Prostate gland (tissue), 2 donors: ENCODE measurements around the gene HSPA4L. TPM values are rescaled to one million over a fixed set of nuclear protein-coding genes. Genes with fewer than 3 reads are reported as not detected.

Experiments
- DNase-seq: peaks from one replicate; pipeline ENCODE4 v3.0.0-alpha.2; 2019; ENCODE audit warnings: low spot score
- H3K27ac ChIP-seq, 2 donors: fragments of 200-600 bp; sonication (generic); 2 replicates each; pipeline ENCODE4 v1.5.1; 2017 to 2019
- H3K27me3 ChIP-seq: fragments of 200-600 bp; sonication (generic); replicated peaks from 2 replicates; pipeline ENCODE4 v1.5.1; 2019; ENCODE audit not compliant: insufficient read depth
- H3K36me3 ChIP-seq, 2 donors: fragments of 200-600 bp; sonication (generic); 1 replicate in 1 of 2; 2 replicates in 1 of 2; pipeline versions ENCODE4 v1.5.1 to v1.8.1; 2017 to 2019
- H3K4me1 ChIP-seq: fragments of 200-600 bp; sonication (generic); replicated peaks from 2 replicates; pipeline ENCODE4 v1.5.1; 2019
- H3K4me3 ChIP-seq, 2 donors: fragments of 200-600 bp; sonication (generic); 2 replicates each; pipeline ENCODE4 v1.5.1; 2017 to 2019
- H3K9me3 ChIP-seq: fragments of 200-600 bp; sonication (generic); 2 replicates; pipeline ENCODE4 v1.5.1; 2017
- POLR2A ChIP-seq: fragments of 450-650 bp; IDR thresholded peaks from one replicate; pipeline ENCODE4 v1.6.1; 2016; ENCODE audit warnings: antibody characterized with exemption, mild to moderate bottlenecking
- POLR2AphosphoS5 ChIP-seq: sonication (generic); formaldehyde crosslinking; IDR thresholded peaks from one replicate; pipeline ENCODE4 v1.6.1; 2017; ENCODE audit warnings: antibody characterized with exemption
- WGBS: methylation state at CpG from one replicate; pipeline ENCODE4 v1.1.5; 2018; 5-methylcytosine and 5-hydroxymethylcytosine counted together
- intact Hi-C: fragments of 100-400 bp; cut with DNase I; formaldehyde crosslinking; loops from one replicate; pipeline ENCODE4 v1.14.2; 2022
- total RNA-seq, 2 donors: library from RNA; depleted of rRNA; stranded (reverse); fragments of >200 nt; gene quantifications; one replicate each; pipeline ENCODE4 v1.1.0, GENCODE V29; 2016
- TF ChIP-seq, protein P1 (sequence below), 4 experiments: fragments of 200-600 bp in 2 of 4; fragments of 450-650 bp in 2 of 4; sonication (generic) in 2 of 4; IDR thresholded peaks; 1 replicate in 3 of 4; 2 replicates in 1 of 4; pipeline ENCODE4 v1.5.1; 2016 to 2019; ENCODE audit warnings: antibody characterized with exemption in 4 of 4, mild to moderate bottlenecking in 2 of 4, moderate library complexity in 2 of 4

The HSPA4L gene
- total RNA-seq, 2 donors from 2014 or later = 8.8 to 12.9 TPM

DNA sequence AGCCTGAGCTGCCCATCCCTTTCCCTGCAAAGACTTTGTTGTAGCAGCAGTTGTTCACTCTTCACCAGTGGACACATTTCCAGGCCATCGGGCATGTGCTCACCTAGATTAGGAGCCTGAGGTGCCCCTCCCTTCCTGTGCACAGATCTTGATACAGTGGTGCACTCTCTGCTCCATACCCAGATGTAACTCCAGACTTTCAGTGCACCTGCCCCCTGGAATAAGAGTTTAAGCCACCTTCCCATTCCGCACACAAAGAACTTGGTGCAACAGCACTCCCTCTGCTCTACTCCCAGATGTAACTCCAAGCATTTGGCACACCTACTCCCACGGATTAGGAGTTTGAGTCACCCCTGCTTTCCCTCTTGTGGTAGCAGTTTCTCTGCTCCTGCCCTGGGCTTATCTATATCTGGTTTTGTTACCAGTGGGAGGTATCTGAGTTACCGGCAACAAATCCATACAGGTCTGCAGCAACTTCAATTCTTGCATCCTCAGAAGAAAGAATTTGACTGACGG, 62.5 kb downstream of the HSPA4L start:
- Histone ChIP-seq H3K4me1 (no peaks in the 10 kb centered on the region), H3K36me3 (no peaks in the 10 kb centered on the region), H3K9me3 (no peaks in the 10 kb centered on the region), H3K27me3 (no peaks in the 10 kb centered on the region), H3K27ac (no peak overlapping the region), H3K4me3 (no peak overlapping the region)
- TF ChIP-seq POLR2A (no peak), POLR2AphosphoS5 (no peak)
- TF ChIP-seq, protein P1, sequence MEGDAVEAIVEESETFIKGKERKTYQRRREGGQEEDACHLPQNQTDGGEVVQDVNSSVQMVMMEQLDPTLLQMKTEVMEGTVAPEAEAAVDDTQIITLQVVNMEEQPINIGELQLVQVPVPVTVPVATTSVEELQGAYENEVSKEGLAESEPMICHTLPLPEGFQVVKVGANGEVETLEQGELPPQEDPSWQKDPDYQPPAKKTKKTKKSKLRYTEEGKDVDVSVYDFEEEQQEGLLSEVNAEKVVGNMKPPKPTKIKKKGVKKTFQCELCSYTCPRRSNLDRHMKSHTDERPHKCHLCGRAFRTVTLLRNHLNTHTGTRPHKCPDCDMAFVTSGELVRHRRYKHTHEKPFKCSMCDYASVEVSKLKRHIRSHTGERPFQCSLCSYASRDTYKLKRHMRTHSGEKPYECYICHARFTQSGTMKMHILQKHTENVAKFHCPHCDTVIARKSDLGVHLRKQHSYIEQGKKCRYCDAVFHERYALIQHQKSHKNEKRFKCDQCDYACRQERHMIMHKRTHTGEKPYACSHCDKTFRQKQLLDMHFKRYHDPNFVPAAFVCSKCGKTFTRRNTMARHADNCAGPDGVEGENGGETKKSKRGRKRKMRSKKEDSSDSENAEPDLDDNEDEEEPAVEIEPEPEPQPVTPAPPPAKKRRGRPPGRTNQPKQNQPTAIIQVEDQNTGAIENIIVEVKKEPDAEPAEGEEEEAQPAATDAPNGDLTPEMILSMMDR (IDR thresholded peaks at IDR 0.05) = no peak
- no peak for DNase-seq
- intact Hi-C loops = no loop called here
- WGBS = 94% methylated on average over 5 of the region's 5 CpGs

DNA sequence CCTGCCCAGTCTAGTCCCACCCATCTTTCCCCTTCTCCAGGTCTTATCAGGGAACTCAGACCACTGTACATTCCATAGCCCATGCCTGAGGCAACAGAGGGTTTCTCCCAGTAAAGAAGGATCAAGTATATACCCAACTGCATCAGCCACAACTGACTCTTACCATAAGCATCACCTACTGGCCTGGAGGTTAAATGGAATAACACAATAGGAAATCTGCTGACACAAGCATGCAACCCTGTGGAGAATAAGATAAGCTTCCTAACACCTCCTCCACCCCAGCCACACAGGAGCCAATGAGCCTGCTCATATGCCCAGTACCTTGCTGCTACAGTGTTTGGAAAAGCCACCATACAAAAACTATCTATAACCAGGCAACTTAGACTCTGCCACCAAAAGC, 63.9 kb downstream of the HSPA4L start:
- Histone ChIP-seq H3K4me1 (no peaks in the 10 kb centered on the region), H3K27ac (no peak overlapping the region), H3K9me3 (no peaks in the 10 kb centered on the region), H3K36me3 (no peaks in the 10 kb centered on the region), H3K27me3 (no peaks in the 10 kb centered on the region), H3K4me3 (no peak overlapping the region)
- no peak for DNase-seq
- intact Hi-C loops = no loop called here
- no peak for TF ChIP-seq POLR2AphosphoS5
- TF ChIP-seq POLR2A = no peak

DNA sequence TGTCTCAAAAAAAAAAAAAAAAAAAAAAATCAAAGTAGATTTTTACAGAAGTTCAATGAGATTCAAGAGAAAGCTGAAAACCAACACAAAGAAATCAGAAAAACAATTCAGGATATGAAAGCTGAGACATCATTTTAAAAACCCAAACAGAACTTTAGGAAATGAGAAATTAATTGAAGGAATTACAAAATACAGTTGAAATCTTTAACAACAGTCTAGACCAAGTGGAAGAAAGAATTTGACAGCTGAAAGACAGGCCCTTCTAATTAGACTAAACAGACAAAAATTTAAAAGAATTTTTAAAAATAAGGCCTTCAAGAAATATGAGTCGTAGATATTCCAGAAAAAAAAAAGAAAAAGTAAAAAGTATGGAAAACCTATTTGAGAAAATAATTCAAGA, 64.6 kb downstream of the HSPA4L start:
- Histone ChIP-seq H3K9me3 (no peaks in the 10 kb centered on the region), H3K36me3 (no peaks in the 10 kb centered on the region), H3K4me3 (no peak overlapping the region), H3K27me3 (no peaks in the 10 kb centered on the region), H3K27ac (no peak overlapping the region), H3K4me1 (no peaks in the 10 kb centered on the region)
- TF ChIP-seq POLR2AphosphoS5 (no peak), POLR2A (no peak)
- TF ChIP-seq, protein P1 (IDR thresholded peaks at IDR 0.05) = no peak
- DNase-seq = no peak
- intact Hi-C loops = no loop called here
- 97% methylated on average over 1 of the region's 1 CpG for WGBS

DNA sequence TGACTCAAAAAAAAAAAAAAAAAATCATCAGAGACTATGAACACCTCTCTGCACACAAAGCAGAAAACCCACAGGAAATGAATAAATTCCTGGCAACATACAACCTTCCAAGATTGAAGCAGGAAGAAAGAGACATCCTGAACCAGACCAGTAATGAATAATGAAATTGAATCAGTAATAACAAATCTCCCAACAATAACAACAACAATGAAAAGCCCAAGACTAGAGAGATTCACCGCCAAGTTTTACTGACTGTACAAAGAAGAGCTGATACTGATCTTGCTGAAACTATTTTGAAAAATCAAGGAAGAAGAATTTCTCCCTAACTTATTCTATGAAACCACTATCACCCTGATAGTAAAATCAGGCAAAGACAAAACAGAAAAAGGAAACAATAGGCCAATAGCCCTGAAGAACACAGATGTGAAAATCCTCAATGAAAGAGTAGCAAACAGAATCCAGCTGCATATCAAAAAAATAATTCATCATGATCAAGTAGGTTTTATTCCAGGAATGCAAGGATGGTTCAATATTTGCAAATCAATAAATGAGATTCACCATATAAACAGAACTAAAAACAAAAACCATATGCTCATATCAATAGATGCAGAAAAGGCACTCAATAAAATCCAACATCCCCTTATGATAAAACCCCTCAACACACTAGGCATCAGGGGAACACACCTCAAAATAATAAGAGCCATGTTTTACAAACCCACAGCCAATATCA, 67.5 kb downstream of the HSPA4L start:
- Histone ChIP-seq H3K4me1 (no peaks in the 10 kb centered on the region), H3K4me3 (no peak overlapping the region), H3K36me3 (no peaks in the 10 kb centered on the region), H3K27ac (no peak overlapping the region), H3K9me3 (no peaks in the 10 kb centered on the region), H3K27me3 (no peaks in the 10 kb centered on the region)
- intact Hi-C loops = no loop called here
- TF ChIP-seq, protein P1 (IDR thresholded peaks at IDR 0.05) = no peak
- no peak for TF ChIP-seq POLR2A
- TF ChIP-seq POLR2AphosphoS5 = no peak
- DNase-seq = no peak
- WGBS = 91% methylated on average over 1 of the region's 1 CpG

DNA sequence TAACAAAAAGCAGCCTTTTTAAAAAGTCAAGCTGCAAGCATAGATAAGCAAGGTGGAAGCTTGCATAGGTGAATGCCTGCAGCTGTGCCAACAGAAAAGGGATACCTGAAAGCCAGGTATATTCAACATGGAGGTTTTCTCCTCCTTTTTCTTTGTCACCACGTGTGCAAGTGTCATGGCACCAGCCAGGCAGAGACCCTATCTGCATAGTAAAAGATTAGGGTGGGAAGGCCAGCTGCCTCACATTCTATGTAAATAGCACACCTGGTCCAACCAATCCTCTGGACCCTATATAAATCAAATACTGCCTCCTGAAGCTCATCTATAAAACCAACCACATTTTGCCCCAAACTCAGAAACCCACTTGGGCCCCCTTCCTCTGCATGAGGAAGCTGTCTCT, 70.5 kb downstream of the HSPA4L start:
- no peaks in the 10 kb centered on the region for H3K27me3 ChIP-seq
- no peaks in the 10 kb centered on the region for H3K36me3 ChIP-seq
- H3K4me1 ChIP-seq = no peaks in the 10 kb centered on the region
- H3K27ac ChIP-seq = no peak overlapping the region
- DNase-seq = no peak
- no peak for TF ChIP-seq POLR2A
- TF ChIP-seq, protein P1 (IDR thresholded peaks at IDR 0.05) = no peak
- TF ChIP-seq POLR2AphosphoS5 = no peak
- H3K4me3 ChIP-seq = no peak overlapping the region
- 15% methylated on average over 1 of the region's 1 CpG for WGBS
- no peaks in the 10 kb centered on the region for H3K9me3 ChIP-seq
- intact Hi-C loops = no loop called here
